Measurements from ENCODE around the gene ENTPD8. TPM values are rescaled to one million over a fixed set of nuclear protein-coding genes. Genes with fewer than 3 reads are reported as not detected.

Gene ENTPD8
- total and polyA plus RNA-seq, 2 of the 13 experiments (the other 11 are each of a cell fraction or from before 2014, with no cell fraction given): 0.26 to 0.44 TPM

- TF ChIP-seq E2F2 (CRISPR knock-in tag; IDR thresholded peaks at IDR 0.05; ENCODE audit: borderline replicate concordance): no peak
- TF ChIP-seq JUNB (CRISPR knock-in tag; IDR thresholded peaks at IDR 0.05; ENCODE audit: borderline replicate concordance): no peak
- TF ChIP-seq HMG20A (CRISPR knock-in tag; IDR thresholded peaks at IDR 0.05; ENCODE audit: borderline replicate concordance): no peak
- peak; percentile 55 for TF ChIP-seq PAXIP1 (CRISPR knock-in tag; conservative IDR thresholded peaks at IDR 0.05)
- TF ChIP-seq ZNF574 (CRISPR knock-in tag; IDR thresholded peaks at IDR 0.05): peak; percentile 23; the same call in 1 of the 2 replicates
- TF ChIP-seq HDAC2 (CRISPR knock-in tag; IDR thresholded peaks at IDR 0.05): peak; percentile 16; the same call in 1 of the 2 replicates
- no peak for TF ChIP-seq RELA (CRISPR knock-in tag; IDR thresholded peaks at IDR 0.05)
- peak in 1 of 2 experiments; percentile 33; a peak in 1 of 4 replicates for TF ChIP-seq NR2F1 (CRISPR knock-in tag; IDR thresholded peaks at IDR 0.05)
- TF ChIP-seq DNMT1 (CRISPR knock-in tag; IDR thresholded peaks at IDR 0.05): no peak
- peak; percentile 41; the same call in 1 of the 2 replicates for TF ChIP-seq NR2F6 (IDR thresholded peaks at IDR 0.05)
- peak; percentile 63 for TF ChIP-seq NR2F6 (CRISPR knock-in tag; IDR thresholded peaks at IDR 0.05)
- TF ChIP-seq MAFK (conservative IDR thresholded peaks at IDR 0.05 in 1 of 2, IDR thresholded peaks at IDR 0.05 in 1 of 2; ENCODE audit: low read length in 2 of 2): no peak
- TF ChIP-seq THYN1 (CRISPR knock-in tag; IDR thresholded peaks at IDR 0.05; ENCODE audit: borderline replicate concordance, low read depth): no peak
- TF ChIP-seq HDAC1 (CRISPR knock-in tag; IDR thresholded peaks at IDR 0.05): 0 out of 2 replicates have a peak, but pooled peaks have one; percentile 43
- no peak for TF ChIP-seq ZNF678 (CRISPR knock-in tag; IDR thresholded peaks at IDR 0.05)
- TF ChIP-seq KLF9 (CRISPR knock-in tag; IDR thresholded peaks at IDR 0.05; ENCODE audit: low read depth): no peak
- TF ChIP-seq, protein P1, sequence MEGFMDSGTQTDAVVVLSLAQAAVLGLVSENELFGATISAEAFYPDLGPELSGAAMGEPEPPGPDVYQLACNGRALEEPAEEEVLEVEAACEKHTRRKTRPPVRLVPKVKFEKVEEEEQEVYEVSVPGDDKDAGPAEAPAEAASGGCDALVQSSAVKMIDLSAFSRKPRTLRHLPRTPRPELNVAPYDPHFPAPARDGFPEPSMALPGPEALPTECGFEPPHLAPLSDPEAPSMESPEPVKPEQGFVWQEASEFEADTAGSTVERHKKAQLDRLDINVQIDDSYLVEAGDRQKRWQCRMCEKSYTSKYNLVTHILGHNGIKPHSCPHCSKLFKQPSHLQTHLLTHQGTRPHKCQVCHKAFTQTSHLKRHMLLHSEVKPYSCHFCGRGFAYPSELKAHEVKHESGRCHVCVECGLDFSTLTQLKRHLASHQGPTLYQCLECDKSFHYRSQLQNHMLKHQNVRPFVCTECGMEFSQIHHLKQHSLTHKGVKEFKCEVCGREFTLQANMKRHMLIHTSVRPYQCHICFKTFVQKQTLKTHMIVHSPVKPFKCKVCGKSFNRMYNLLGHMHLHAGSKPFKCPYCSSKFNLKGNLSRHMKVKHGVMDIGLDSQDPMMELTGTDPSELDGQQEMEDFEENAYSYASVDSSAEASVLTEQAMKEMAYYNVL (CRISPR knock-in tag; IDR thresholded peaks at IDR 0.05; ENCODE audit: borderline replicate concordance): no peak
Observed at GRCh38 chr9:137387891-137388560, 53.1 kb downstream of the ENTPD8 start (continued).
